Measurements from ENCODE around the gene PHAX.
"Not testable (repeated sequence)": the region's sequence is repeated elsewhere in the genome, so short reads cannot be mapped to it uniquely, and the experiment has no call there.

- not testable (repeated sequence) for TF ChIP-seq POLR2A, EP300, CTCF (IDR thresholded peaks at IDR 0.05)
Observed at GRCh38 chr5:126649709-126650108, 49.0 kb downstream of the PHAX start.
